Measurements from ENCODE around the gene ZMYND8.
"Not testable (repeated sequence)": the region's sequence is repeated elsewhere in the genome, so short reads cannot be mapped to it uniquely, and the experiment has no call there.

Gene ZMYND8

DNA sequence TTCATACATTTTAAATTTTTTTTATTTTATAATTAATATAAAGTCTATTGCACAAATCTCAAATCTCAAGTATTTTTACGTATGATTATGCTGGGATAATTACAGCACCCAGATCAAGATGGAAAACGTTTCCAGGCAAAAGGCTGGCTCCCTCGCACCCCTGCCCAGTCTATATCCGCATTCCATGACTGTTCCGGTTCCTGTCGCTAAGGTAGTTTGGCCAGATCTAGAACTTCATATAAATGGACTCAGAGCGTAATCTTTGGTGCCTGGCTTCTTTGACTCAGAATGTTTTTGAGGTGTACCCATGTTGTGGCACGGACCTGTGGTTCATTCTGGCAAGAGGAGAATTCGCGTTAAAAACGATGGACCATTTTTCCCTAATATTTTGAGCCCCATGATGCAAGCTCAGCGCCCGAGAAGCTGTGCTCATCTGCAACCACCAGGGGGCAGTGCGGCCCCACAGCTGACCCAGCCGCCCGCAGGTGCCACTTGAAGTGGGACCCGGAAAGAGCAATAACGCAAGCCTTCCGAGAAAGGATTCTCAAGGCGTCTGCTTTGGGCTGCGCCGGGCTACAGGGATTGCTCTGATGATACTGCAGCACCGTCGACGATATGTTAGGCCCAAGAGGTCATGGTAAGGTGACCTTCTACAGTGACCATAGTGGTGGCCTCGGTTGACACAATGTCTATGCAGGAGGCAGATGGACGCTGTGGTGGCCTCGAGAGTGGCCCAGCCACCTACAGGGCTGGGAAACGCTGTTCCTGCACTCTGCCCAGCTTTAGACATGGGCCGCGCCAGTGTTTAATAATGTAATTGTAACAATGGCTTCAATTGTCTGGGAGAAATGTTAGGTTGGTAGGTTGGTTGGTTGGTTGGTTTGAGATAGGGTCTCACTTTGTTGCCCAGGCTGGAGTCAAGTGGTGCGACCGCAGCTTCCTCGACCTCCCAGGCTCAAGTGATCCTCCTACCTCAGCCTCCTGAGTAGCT lies 160.1 kb downstream of the ZMYND8 start:
- FAIRE-seq: peak; percentile 73
- peak; percentile 72 for DNase-seq (ENCODE audit: extremely low spot score, insufficient read length, low read depth)

- FAIRE-seq (no peak), DNase-seq (ENCODE audit: extremely low spot score, insufficient read length, low read depth) (no peak)
Observed at GRCh38 chr20:47195573-47195972, 160.9 kb downstream of the ZMYND8 start.

- no peak for DNase-seq (ENCODE audit: extremely low spot score, insufficient read length, low read depth)
- FAIRE-seq: no peak
Observed at GRCh38 chr20:47191956-47192355, 164.5 kb downstream of the ZMYND8 start.

- DNase-seq (ENCODE audit: extremely low spot score, insufficient read length, low read depth) (no peak), FAIRE-seq (no peak)
Observed at GRCh38 chr20:47191074-47191673, 165.3 kb downstream of the ZMYND8 start.

GRCh38 chr20:47189060-47189459 lies 167.4 kb downstream of the ZMYND8 start:
- DNase-seq (ENCODE audit: extremely low spot score, insufficient read length, low read depth): no peak
- FAIRE-seq: no peak

DNA sequence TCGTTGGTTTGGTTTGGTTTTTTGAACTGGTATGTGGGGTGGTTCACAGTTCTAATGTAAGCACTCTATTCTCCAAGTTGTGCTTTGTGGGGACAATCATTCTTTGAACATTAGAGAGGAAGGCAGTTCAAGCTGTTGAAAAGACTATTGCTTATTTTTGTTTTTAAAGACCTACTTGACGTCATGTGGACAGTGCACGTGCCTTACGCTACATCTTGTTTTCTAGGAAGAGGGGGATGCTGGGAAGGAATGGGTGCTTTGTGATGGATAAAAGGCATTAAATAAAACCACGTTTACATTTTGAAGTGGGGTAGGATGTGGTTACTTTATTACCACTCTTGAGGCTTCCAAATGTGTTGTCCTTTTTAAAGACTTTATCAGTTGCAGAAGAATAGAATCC lies 168.0 kb downstream of the ZMYND8 start:
- FAIRE-seq: no peak
- DNase-seq (ENCODE audit: extremely low spot score, insufficient read length, low read depth): no peak

DNA sequence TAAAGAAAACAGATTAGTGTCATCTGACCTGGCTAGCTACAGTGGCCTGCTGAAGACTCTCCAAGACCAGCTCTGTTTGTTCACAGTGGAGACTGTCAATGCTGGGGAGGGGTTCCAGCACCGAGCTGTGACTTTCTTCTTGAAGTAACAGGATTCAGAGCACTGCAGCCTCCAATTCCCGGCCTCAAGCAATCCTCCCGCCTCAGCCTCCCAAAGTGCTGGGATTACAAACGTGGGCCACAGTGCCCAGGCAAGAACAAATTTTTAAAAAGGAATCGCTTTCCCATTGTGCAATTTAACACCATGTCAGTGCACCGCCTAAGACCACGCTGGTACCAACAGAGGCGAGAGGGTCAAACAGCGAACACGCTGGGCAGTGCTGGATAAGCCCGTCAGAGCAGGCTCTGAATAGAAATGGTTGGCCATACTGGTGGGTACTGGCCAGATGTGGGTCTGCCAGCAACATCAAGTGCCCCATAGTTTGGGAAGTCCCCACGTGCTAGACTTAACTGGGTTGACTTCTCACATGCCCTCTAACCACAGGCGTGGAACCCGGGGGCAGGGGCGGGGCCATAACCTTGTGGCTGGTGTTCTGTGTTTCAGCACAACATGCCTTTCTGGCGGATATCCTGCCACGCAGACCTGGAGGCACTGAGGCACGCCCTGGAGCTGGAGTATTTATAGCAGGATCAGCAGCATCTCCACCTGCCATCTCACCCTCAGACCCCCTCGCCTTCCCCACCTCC lies 168.9 kb downstream of the ZMYND8 start:
- FAIRE-seq (no peak), DNase-seq (ENCODE audit: extremely low spot score, insufficient read length, low read depth) (no peak)

DNA sequence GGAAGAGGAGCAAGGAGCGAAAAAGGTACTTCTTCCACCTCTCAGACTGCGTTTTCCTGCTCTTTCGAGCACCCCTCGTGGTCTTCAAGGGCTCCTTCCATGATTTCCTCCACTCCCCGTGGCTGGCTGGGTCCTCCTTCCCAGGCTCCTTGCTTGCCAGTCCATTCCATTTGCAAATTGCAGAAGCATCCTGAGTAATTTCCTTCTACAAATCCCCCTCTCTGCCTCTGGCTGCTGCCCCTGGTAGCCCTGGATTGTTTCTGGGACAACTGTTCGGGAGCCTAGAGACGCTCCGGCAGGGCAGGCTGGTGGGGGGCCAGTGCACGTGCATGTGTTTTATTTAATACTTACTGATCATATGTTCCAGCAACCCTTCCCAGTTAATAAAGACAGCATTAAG lies 173.1 kb downstream of the ZMYND8 start:
- no peak for FAIRE-seq
- DNase-seq (ENCODE audit: extremely low spot score, insufficient read length, low read depth): no peak

DNA sequence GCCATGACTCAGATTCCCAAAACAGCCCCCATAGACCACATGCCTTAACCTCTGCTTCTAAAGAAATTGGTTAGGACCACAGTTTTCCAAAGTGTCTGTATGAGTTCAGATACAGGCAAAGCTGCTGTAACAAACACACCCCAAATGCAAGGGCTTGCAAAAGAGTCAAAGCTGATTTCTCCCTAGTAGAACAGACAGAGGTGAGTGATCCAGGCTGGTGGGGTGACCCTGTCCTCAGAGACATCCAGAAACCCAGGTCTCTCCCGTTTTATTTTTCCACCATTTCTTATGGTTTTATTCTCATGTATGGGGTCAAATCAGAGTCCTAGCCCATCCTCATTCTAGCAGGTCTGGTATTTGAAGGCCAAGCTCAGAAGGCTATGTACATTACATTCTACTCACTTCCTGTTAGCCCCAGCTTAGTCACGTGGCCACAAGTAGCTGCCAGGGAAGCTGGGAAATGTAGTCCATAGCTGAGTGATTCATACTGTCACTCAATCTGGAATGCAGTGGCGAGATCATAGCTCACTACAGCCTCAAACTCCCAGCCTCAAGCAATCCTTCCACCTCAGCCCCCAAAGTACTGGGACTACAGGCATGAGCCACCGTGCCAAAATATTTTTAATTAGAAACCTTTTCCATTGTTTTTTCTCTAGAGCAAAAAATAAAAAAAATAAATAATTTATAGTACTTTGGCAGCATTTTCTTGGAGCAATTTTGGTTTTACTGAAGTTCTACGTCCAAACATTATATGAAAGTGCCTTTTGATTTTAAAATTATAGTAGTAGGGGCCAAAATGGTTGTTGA lies 175.2 kb downstream of the ZMYND8 start:
- FAIRE-seq (peak; percentile 68), DNase-seq (ENCODE audit: extremely low spot score, insufficient read length, low read depth) (peak; percentile 29)

DNA sequence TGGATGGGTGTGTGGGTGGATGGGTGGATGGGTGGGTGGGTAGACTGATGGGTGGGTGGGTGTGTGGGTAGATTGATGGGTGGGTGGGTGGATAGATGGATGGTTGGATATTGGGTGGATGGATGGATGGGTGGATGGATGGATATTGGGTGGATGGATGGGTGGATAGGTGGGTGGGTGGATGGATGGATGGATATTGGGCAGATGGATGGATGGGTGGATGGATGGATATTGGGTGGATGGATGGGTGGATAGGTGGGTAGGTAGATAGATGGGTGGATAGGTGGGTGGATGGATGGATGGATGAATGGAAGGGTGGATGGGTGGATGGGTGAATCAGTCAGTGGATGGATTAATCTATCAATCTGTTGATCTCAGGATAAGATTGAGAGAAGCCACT lies 177.2 kb downstream of the ZMYND8 start:
- DNase-seq (ENCODE audit: extremely low spot score, insufficient read length, low read depth): no peak
- no peak for FAIRE-seq

DNA sequence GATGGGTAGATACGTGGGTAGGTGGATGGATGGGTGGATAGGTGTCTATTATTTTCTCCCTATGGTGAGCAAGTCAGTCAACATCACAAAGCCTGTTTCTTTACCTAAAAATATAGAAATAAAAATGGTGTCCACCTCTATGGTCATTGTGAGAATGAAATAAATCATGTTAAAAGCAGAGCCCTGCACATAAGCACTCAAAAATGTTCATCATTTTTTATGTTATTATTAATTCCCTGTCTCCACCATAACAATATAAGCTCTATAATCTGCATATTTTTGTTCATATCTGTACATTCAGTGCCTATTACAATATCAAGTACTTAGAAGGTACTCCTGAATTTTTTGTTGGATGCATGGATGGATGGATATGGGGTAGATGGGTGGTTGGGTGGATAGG lies 177.6 kb downstream of the ZMYND8 start:
- DNase-seq (ENCODE audit: extremely low spot score, insufficient read length, low read depth): no peak
- no peak for FAIRE-seq

GRCh38 chr20:47178277-47178676 lies 178.2 kb downstream of the ZMYND8 start:
- no peak for FAIRE-seq

DNA sequence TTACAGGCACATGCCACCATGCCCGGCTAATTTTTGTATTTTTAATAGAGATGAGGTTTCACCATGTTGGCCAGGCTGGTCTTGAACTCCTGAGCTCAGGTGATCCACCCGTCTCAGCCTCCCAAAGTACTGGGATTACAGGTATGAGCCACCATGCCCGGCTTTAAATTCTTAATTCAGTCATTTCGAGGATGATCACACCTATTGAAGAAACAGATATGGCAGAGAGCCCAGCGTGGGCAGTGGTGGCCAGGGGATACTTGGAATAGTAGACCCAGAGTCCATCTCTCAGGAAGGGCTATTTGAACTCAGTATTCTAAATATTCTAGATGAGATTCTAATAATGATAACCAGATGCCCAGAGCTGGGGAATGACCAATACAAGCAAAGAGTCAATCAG lies 180.3 kb downstream of the ZMYND8 start:
- FAIRE-seq; DNase-seq (ENCODE audit: extremely low spot score, insufficient read length, low read depth): not testable (repeated sequence)

More at GRCh38 chr20:47178277-47178676, 178.2 kb downstream of the ZMYND8 start:
- no peak for DNase-seq (ENCODE audit: extremely low spot score, insufficient read length, low read depth)

DNA sequence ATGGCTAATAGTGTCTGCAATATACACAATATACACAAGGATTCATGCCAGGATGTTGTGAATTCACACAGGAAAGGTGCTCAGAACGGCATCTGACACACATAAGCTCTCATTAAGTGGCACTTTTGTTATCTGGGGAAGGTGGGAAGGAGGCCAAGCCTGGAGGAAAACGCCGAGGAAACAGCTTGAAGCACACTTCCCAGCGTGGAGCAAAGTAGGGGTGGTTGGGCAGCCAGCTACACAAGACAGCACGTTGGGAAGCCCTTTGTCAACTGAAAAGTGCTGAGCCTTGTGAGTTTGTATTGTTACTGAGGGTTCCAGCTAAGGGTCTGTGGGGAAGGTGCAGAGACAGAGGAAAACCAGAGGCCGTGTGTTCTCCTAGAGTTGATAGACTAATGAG lies 181.0 kb downstream of the ZMYND8 start:
- DNase-seq (ENCODE audit: extremely low spot score, insufficient read length, low read depth) (no peak), FAIRE-seq (no peak)

GRCh38 chr20:47174456-47175243 lies 181.8 kb downstream of the ZMYND8 start:
- no peak for DNase-seq (ENCODE audit: extremely low spot score, insufficient read length, low read depth)
- no peak for FAIRE-seq

DNA sequence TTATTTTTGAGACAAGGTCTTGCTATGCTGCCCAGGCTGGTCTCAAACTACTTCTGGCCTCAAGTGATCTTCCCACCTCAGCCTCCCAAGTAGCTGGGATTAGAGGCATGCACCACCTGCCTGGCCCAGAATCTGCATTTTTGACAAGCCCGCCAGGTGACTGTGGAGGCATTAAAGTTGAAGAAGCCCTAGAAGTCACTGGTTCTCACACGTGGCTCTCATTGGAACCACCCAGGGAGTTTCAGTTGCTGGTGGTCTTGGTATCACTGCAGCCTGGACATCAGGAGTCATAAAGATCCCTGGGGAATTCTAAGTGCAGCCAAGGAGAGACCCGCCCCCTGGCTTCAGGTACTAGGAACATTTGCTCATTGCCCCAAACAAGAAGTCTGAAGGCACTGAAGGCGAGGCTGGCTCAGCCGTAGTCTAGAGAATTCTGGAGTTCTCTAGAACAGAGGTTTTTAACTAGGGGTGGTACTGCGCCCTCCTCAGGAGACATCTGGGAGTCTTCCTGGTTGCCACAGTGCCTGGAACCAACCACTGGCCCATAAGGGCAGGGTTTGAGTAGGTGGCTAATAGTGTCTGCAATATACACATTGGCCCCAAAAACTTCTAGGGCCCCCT lies 182.8 kb downstream of the ZMYND8 start:
- FAIRE-seq: no peak
- DNase-seq (ENCODE audit: extremely low spot score, insufficient read length, low read depth): no peak

DNA sequence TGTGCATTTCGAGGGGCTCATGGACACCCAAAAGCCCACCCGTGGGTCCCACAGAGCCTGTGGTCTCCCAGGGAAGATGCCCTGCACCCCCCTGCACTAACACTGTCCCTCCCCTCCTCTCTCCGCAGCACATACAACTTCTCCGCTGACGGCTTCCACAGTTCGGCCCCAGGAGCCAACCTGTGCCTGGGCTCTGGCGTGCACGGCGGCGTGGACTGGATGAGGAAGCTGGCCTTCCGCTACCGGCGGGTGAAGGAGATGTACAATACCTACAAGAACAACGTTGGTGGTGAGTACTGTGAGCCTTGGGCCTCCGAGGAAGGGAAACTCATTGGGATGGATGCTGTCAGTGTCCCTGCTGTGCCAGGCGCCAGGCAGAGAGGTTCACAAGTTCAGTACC lies 183.9 kb downstream of the ZMYND8 start:
- FAIRE-seq: no peak
- no peak for DNase-seq (ENCODE audit: extremely low spot score, insufficient read length, low read depth)

DNA sequence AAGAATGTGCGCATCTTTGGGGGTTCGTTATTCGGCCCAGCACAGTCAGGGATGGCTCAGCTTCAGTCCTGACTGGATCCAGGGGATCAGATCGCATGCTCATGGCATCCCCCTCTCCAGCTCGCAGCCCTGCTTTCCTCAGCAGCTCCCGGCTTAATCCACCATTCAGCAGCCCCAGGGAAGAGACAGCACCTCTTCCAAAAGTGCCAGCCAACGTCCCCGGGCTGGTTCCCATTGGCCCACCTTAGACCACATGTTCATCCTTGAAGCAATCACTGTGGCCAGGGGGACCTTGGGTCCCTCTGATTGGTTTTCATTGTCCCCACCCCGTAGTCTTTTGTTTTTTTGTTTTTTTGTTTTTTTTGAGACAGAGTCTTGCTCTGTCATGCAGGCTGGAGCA lies 188.7 kb downstream of the ZMYND8 start:
- no peak for DNase-seq (ENCODE audit: extremely low spot score, insufficient read length, low read depth)
- no peak for FAIRE-seq

GRCh38 chr20:47165376-47165865 lies 191.1 kb downstream of the ZMYND8 start:
- FAIRE-seq: no peak
- no peak for DNase-seq (ENCODE audit: extremely low spot score, insufficient read length, low read depth)

Measured in GM18507 (cell line).